BJ (cell line): ENCODE results near the gene COX11. TPM values are rescaled to one million over a fixed set of nuclear protein-coding genes. Genes with fewer than 3 reads are reported as not detected.

Source experiments
- CTCF ChIA-PET: fragments of 350-600 bp; formaldehyde crosslinking; extraction: SDS; loops from one replicate; lab custom pipeline; 2021; ENCODE audit warnings: antibody characterized with exemption, inconsistent platforms; lab: Yijun Ruan, JAX
- POLR2A ChIA-PET: fragments of 300-600 bp; sonication (Branson Sonifier 250); formaldehyde crosslinking; extraction: SDS; loops from one replicate; lab custom pipeline; 2021; ENCODE audit warnings: antibody characterized with exemption; lab: Charles Lee
- DNase-seq: peaks from one replicate; pipeline ENCODE4 v3.0.0-alpha.2; 2011; ENCODE audit warnings: low read depth
- H3K27me3 ChIP-seq: 2 replicates; pipeline ENCODE4 v1.6.0; 2011; ENCODE audit warnings: low read length; ENCODE audit not compliant: control insufficient read depth, insufficient read depth
- H3K36me3 ChIP-seq: 2 replicates; pipeline ENCODE4 v1.5.1; 2011; ENCODE audit warnings: low read length; ENCODE audit not compliant: control insufficient read depth, insufficient read depth
- H3K4me3 ChIP-seq: 2 replicates; pipeline ENCODE4 v1.5.1; 2011; ENCODE audit warnings: low read depth, mild to moderate bottlenecking, control low read depth, low read length
- CTCF ChIP-seq: IDR thresholded peaks from 2 replicates; pipeline ENCODE4 v1.5.1; 2011; ENCODE audit warnings: low read depth, mild to moderate bottlenecking, control low read depth, inconsistent platforms, low read length, moderate library complexity; ENCODE audit not compliant: insufficient read depth
- polyA plus RNA-seq: library from polyadenylated mRNA; depleted of rRNA; stranded (reverse); fragments of >200 nt; gene quantifications from 2 replicates; pipeline ENCODE4 v1.2.3, GENCODE V29; 2011; rRNA removed
- small RNA-seq: library from RNA; depleted of rRNA; stranded (forward); fragments of <200 nt; gene quantifications from one replicate; pipeline ENCODE3, GENCODE V24; 2012; ENCODE audit warnings: low replicate concordance, low read depth; ENCODE audit not compliant: insufficient read length

The COX11 gene
- polyA plus RNA-seq, 1 experiment = 33.3 TPM

GRCh38 chr17:54916721-54917120 lies 51.7 kb downstream of the COX11 start:
- CTCF ChIA-PET = interaction anchor here (0.6 kb wide), 1 partner anchor 15 kb away, joined by 5 read pairs; no protein-coding TSS in a partner anchor

More at GRCh38 chr17:54916721-54917120, 51.7 kb downstream of the COX11 start:
- POLR2A ChIA-PET = no interaction called here
- no peak overlapping the region for H3K4me3 ChIP-seq
- no peak for DNase-seq
- H3K36me3 ChIP-seq = peaks cover 11% of the 10 kb centered on the region
- no peaks in the 10 kb centered on the region for H3K27me3 ChIP-seq
- no peak for TF ChIP-seq CTCF

Small RNA genes lying within 50 kb of the gene (small RNA-seq; reads per million reads assigned to genes)
- gene AC007485.1 = not detected

Other genes starting within 250 kb of the COX11 start
- 31.2 and 50.4 TPM in 2 replicates for gene TOM1L1, start 67.8 kb downstream of the COX11 start, polyA plus RNA-seq
- 1.8 and 3.8 TPM in 2 replicates for gene STXBP4, start 111 bp upstream of the COX11 start, polyA plus RNA-seq